NB4 (cell line): Measurements from ENCODE around the gene ADAM17.

Experiments
- CTCF ChIP-seq: IDR thresholded peaks from one replicate; pipeline ENCODE4 v1.5.1; 2012; ENCODE audit warnings: low read depth, low read length
- MYC ChIP-seq: IDR thresholded peaks from 2 replicates; pipeline ENCODE4 v1.6.1; 2011; ENCODE audit warnings: low read depth, low read length
- POLR2A ChIP-seq: IDR thresholded peaks from 2 replicates; pipeline ENCODE4 v1.6.1; 2011; ENCODE audit warnings: mild to moderate bottlenecking; ENCODE audit not compliant: insufficient read length; ENCODE audit errors: extremely low read depth

DNA sequence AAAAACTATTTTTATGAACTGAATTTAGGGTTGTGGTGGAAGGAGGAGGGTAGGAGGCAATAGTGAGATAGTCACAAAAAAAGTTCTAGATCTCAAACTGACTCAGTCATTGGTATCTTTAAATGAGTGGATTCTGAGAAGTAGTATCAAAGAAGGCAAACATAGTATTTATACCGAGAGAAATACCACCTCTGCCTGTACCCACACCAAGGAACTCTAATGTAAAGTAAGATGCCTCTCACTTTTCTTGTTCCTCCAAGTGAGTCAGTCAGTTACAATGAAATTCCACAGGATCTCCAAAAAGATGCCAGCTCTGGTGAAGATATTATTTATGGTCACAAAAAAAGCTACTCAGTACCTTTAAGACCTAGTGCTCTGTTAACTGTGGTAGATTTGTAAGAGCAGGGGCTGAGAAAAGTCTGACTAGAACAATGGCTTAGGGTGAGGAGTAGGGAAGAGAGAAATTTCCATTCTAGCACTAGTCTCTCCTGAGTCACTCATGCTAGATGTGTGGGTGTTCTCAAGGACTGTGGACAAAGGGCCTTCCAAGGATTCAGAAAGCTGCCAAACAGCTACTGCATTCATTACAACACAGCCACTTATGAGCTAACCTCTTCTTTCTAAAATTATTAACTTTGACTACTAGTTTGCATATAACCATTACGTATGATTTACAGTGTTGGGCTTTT, 38.9 kb upstream of the ADAM17 start:
- TF ChIP-seq CTCF (no peak), POLR2A (no peak), MYC (no peak)
